MM.1S (cell line): Measurements from ENCODE around the gene ONECUT1.

ENCODE experiments used
- DNase-seq: peaks from one replicate; pipeline ENCODE4 v3.0.0-alpha.2; 2015
- H2AFZ ChIP-seq: fragments of 300-600 bp; sonication (generic); 2 replicates; pipeline ENCODE4 v1.6.0; 2016; ENCODE audit warnings: antibody characterized with exemption, low read length
- H3F3A ChIP-seq: fragments of 300-600 bp; sonication (generic); 2 replicates; pipeline ENCODE4 v1.6.1; 2016; ENCODE audit warnings: mild to moderate bottlenecking, antibody characterized with exemption, low read length, moderate library complexity, mixed read lengths; ENCODE audit not compliant: insufficient read depth
- H3K27ac ChIP-seq: fragments of 300-600 bp; sonication (generic); 2 replicates; pipeline ENCODE4 v1.5.1; 2016; ENCODE audit warnings: mild to moderate bottlenecking, low read length
- H3K27me3 ChIP-seq: fragments of 300-600 bp; sonication (generic); replicated peaks from 2 replicates; pipeline ENCODE4 v1.6.0; 2016; ENCODE audit warnings: low read length; ENCODE audit not compliant: insufficient read depth
- H3K36me3 ChIP-seq: fragments of 300-600 bp; sonication (generic); replicated peaks from 2 replicates; pipeline ENCODE4 v1.6.1; 2016; ENCODE audit warnings: mild to moderate bottlenecking, low read length, mixed read lengths; ENCODE audit not compliant: insufficient read depth
- H3K4me1 ChIP-seq: fragments of 300-600 bp; sonication (generic); 2 replicates; pipeline ENCODE4 v1.6.1; 2016; ENCODE audit warnings: low read length, mixed read lengths
- H3K4me2 ChIP-seq: fragments of 300-600 bp; sonication (generic); 2 replicates; pipeline ENCODE4 v1.6.0; 2016; ENCODE audit warnings: low read depth, low read length
- H3K4me3 ChIP-seq: fragments of 300-600 bp; sonication (generic); 2 replicates; pipeline ENCODE4 v1.5.1; 2016; ENCODE audit warnings: low read length, mixed read lengths
- H3K79me2 ChIP-seq: fragments of 300-600 bp; sonication (generic); 2 replicates; pipeline ENCODE4 v1.6.1; 2016; ENCODE audit warnings: mixed run types, low read length, mixed read lengths
- H3K9ac ChIP-seq: fragments of 300-600 bp; sonication (generic); 2 replicates; pipeline ENCODE4 v1.6.1; 2016; ENCODE audit warnings: low read length, mixed read lengths
- H3K9me2 ChIP-seq: fragments of 300-600 bp; sonication (generic); replicated peaks from 2 replicates; pipeline ENCODE4 v1.6.1; 2016; ENCODE audit warnings: mild to moderate bottlenecking, low read length, mixed read lengths; ENCODE audit not compliant: insufficient read depth
- H3K9me3 ChIP-seq: fragments of 300-600 bp; sonication (generic); replicated peaks from 2 replicates; pipeline ENCODE4 v1.6.1; 2016; ENCODE audit warnings: mild to moderate bottlenecking, low read length, mixed read lengths; ENCODE audit not compliant: insufficient read depth
- H4K20me1 ChIP-seq: fragments of 300-600 bp; sonication (generic); 2 replicates; pipeline ENCODE4 v1.6.1; 2016; ENCODE audit warnings: mild to moderate bottlenecking, low read length, moderate library complexity, mixed read lengths; ENCODE audit not compliant: insufficient read depth
- EZH2 ChIP-seq: fragments of 300-600 bp; sonication (generic); optimal IDR thresholded peaks from 2 replicates; pipeline ENCODE3; 2017; ENCODE audit warnings: low read depth, mild to moderate bottlenecking, antibody characterized with exemption, low read length, mixed read lengths
- EZH2phosphoT487 ChIP-seq: fragments of 300-600 bp; sonication (generic); IDR thresholded peaks from 2 replicates; pipeline ENCODE4 v1.6.1; 2018; ENCODE audit warnings: antibody characterized with exemption, low read length
- TF ChIP-seq, protein P1 (sequence below): fragments of 300-600 bp; sonication (generic); IDR thresholded peaks from 2 replicates; pipeline ENCODE4 v1.5.1; 2016; ENCODE audit warnings: antibody characterized with exemption, low read length, mixed read lengths

Gene ONECUT1

GRCh38 chr15:52788099-52788986, 1.8 kb downstream of the ONECUT1 start:
- Histone ChIP-seq H3K27me3 (peaks cover 76% of the 10 kb centered on the region), H3K36me3 (no peaks in the 10 kb centered on the region), H2AFZ (no peak overlapping the region), H3K27ac (no peak overlapping the region), H3K9me3 (no peaks in the 10 kb centered on the region), H3K4me1 (no peaks in the 10 kb centered on the region), H3K4me2 (no peak overlapping the region), H4K20me1 (no peaks in the 10 kb centered on the region), H3K9me2 (no peaks in the 10 kb centered on the region), H3F3A (no peaks in the 10 kb centered on the region), H3K4me3 (no peak overlapping the region), H3K9ac (no peak overlapping the region), H3K79me2 (no peaks in the 10 kb centered on the region)
- TF ChIP-seq, protein P1, sequence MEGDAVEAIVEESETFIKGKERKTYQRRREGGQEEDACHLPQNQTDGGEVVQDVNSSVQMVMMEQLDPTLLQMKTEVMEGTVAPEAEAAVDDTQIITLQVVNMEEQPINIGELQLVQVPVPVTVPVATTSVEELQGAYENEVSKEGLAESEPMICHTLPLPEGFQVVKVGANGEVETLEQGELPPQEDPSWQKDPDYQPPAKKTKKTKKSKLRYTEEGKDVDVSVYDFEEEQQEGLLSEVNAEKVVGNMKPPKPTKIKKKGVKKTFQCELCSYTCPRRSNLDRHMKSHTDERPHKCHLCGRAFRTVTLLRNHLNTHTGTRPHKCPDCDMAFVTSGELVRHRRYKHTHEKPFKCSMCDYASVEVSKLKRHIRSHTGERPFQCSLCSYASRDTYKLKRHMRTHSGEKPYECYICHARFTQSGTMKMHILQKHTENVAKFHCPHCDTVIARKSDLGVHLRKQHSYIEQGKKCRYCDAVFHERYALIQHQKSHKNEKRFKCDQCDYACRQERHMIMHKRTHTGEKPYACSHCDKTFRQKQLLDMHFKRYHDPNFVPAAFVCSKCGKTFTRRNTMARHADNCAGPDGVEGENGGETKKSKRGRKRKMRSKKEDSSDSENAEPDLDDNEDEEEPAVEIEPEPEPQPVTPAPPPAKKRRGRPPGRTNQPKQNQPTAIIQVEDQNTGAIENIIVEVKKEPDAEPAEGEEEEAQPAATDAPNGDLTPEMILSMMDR = no peak
- TF ChIP-seq EZH2phosphoT487 = no peak
- no peak for TF ChIP-seq EZH2
- no peak for DNase-seq

- Histone ChIP-seq H3K36me3 (no peaks in the 10 kb centered on the region), H3K4me2 (no peak overlapping the region), H3K27ac (no peak overlapping the region), H3K79me2 (no peaks in the 10 kb centered on the region), H3K27me3 (peaks cover 73% of the 10 kb centered on the region), H4K20me1 (no peaks in the 10 kb centered on the region), H3K9ac (no peak overlapping the region), H3K9me3 (no peaks in the 10 kb centered on the region), H3K4me1 (no peaks in the 10 kb centered on the region), H3K9me2 (no peaks in the 10 kb centered on the region), H2AFZ (no peak overlapping the region), H3F3A (no peaks in the 10 kb centered on the region), H3K4me3 (no peak overlapping the region)
- no peak for DNase-seq
- TF ChIP-seq EZH2 = no peak
- TF ChIP-seq EZH2phosphoT487 = no peak
- TF ChIP-seq, protein P1 = no peak
These were observed 2.5 kb downstream of the ONECUT1 start for GRCh38 chr15:52787549-52788098.

GRCh38 chr15:52787123-52787503, 3.0 kb downstream of the ONECUT1 start:
- H3K36me3 ChIP-seq = no peaks in the 10 kb centered on the region
- no peaks in the 10 kb centered on the region for H3K4me1 ChIP-seq
- no peak overlapping the region for H3K27ac ChIP-seq
- no peaks in the 10 kb centered on the region for H3K9me3 ChIP-seq
- no peaks in the 10 kb centered on the region for H3K9me2 ChIP-seq
- TF ChIP-seq EZH2 = no peak
- TF ChIP-seq EZH2phosphoT487 = no peak
- TF ChIP-seq, protein P1 = no peak
- no peaks in the 10 kb centered on the region for H3K79me2 ChIP-seq
- H3K4me2 ChIP-seq = no peak overlapping the region
- peaks cover 67% of the 10 kb centered on the region for H3K27me3 ChIP-seq
- H3K4me3 ChIP-seq = no peak overlapping the region
- no peaks in the 10 kb centered on the region for H3F3A ChIP-seq
- no peak for DNase-seq
- no peak overlapping the region for H2AFZ ChIP-seq
- H4K20me1 ChIP-seq = no peaks in the 10 kb centered on the region
- H3K9ac ChIP-seq = no peak overlapping the region
